NT2/D1 (cell line): Measurements from ENCODE around the gene COG2.

Experiments
- SUZ12 ChIP-seq: IDR thresholded peaks from 2 replicates; pipeline ENCODE4 v1.6.1; 2011; ENCODE audit not compliant: insufficient read length, insufficient read depth; ENCODE audit errors: extremely low read depth
- ZNF274 ChIP-seq: IDR thresholded peaks from 2 replicates; pipeline ENCODE4 v1.6.1; 2011; ENCODE audit warnings: mild to moderate bottlenecking, low read depth, low read length

- TF ChIP-seq SUZ12 (no peak), ZNF274 (no peak)
Observed at GRCh38 chr1:230712470-230712942, 70.2 kb downstream of the COG2 start.
